Activated CD8-positive, alpha-beta memory T cell treated with anti-CD3 and anti-CD28 coated beads, Interleukin-2, amount 50 U/mL, for 24 hours (primary cell): ENCODE data around the gene CEP104.

Experiments
- DNase-seq: peaks from one replicate; pipeline ENCODE4 v3.0.0-alpha.2; 2020; ENCODE audit errors: extremely low read depth

The CEP104 gene

DNA sequence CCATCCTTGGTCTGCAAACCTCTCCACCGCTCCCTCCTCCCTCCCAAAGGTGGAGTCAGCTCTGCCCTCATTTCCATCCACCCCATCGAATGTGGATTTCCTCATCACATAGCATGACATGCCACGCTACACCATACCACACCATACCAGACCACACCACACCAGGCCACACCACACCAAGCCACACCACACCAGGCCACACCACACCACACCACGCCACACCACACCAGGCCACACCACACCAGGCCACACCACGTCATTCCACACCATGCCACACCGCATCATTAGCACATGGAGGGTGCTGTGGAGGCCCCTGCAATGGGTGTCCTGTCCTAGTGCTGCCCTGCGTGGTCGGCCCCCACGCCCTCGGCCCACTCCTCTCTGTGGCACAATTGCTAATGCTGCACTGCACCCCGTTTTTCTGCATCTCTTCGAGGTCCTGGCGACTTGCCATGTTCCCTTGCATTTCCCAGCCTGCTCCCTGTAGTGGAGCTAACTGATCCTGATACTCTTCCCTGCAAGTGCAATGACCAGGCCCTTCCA is 11.5 kb upstream of the CEP104 start:
- no peak for DNase-seq

DNA sequence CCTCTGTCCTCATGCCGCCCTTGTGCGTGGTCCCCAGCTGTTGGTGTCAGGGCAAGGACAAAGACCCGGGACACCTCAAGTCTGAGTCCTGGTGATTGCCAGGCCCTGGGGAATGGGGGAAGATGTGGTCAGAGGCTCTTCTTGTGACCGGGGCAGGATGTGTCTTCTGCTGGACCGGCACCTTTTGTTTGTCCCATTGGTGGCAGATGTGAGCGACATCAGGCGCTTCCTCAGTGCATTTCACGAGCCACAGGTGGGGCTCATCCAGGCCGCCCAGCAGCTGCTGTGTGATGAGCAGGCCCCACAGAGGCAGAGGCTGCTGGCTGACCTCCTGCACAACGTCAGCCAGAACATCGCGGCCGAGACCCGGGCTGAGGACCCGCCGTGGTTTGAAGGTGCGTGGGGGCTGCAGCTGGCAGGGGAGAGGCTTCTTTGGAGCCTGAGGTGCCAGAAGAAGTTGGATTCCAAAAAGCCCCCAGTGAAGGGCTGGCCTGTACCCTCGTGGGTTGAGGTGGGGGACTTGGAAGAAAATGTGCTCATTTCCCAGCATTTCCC is 8.7 kb upstream of the CEP104 start:
- no peak for DNase-seq

DNA sequence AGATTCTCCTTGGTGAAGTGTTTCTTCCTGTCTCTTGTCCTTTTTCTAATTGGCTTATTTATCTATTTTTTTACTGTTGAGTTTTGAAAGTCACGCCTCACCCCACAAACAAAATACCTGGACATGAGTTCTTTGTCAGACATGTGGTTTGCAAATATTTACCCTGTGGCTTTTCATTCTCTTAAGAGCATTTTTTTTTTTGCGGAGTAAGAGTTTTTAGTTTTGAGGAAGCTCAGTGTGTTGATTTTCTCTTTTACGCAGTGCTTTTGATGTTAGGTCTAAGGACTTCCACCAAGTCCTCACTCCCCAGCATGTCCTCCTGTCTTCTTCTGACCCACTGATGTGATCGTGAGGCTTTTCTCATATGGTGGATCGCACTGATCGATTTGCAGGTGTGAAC is 7.9 kb upstream of the CEP104 start:
- no peak for DNase-seq

DNA sequence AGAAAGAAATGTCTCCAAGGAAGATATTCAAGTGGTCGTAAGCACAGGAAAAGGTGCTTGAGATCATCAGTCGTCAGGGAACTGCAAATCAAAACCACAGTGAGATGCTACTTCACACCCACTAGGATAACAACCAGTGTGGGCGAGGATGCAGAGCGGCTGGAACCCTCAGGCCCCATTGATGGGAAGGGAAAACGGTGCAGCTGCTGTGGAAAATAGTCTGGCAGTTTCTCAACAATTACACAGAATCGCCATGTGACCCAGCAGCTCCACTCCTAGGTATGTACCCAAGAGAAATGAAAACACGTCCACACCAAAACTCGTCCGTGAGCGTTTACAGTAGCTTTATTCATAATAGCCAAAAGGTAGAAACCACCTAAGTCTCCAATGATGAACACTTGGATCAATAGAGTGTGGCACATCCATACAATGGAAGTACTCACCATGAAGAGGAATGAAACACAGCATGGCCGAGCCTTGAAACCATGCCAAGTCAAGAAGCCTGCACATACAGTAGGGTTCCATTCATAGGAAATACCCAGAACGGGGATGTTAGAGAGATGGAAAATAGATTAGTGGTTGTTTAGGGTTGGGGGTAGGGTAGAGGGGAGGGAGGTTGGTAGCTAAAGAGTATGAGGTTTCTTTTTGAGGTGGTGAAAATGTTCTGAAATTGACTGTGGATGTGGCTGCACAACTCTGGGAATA is 6.4 kb upstream of the CEP104 start:
- DNase-seq = no peak

- no peak for DNase-seq
These were observed 1.4 kb upstream of the CEP104 start for GRCh38 chr1:3858231-3858981.

- DNase-seq = no peak
These were observed 749 bp upstream of the CEP104 start for GRCh38 chr1:3857791-3858129.

DNA sequence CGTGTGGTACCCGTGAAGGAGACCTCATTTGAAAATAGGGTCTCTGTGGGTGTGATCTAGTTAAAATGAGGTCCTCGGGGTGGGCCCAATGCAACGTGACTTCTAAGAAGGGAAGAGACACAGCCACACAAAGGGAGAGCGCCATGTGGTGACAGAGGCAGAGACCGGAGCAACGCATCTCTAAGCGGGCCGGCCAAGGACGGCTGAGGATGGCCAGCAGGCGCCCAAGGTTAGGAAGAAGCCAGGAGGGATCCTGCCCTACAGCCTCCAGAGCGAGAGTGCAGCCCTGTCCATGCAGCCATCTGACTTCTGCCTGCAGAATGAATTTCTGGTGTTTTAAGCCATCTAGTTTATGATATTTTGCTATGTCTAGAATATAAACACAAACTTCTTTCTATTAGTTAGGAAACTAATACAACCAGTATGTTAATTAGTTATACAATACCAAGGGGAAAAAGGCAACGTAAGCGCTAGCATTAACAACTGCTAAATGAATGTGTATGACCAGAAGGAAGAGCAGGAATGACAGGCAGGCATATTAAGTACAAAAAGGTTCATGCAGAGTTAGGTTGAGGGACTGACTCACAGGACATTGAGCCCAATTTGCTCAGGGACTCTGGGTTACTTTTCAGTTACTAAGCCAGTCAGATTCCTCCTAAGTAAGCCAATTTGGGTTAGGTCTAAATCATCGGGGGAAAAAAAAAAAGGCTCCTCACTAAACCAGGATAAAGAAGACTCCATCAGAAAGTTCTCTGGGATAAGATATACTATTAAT is 4.1 kb downstream of the CEP104 start:
- no peak for DNase-seq

DNA sequence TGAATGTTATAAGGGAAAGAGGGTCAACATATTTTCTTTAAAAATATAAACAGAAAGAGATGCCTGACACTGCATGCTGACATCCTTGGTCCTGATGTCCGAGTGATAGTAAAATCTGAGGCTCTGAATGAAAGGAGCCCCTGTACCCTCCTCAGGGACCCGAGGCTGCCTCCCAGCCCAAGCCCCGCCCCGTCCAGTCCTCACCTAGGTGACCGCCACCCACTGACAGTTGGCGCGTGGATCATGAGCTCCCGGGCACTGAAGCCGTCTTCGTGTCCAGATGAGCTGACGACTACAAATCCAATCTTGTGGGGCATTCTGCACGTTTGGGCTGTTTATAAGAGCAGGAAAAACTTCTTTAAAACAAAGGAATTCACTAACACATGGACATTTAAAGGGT is 4.9 kb downstream of the CEP104 start:
- DNase-seq = no peak

- no peak for DNase-seq
These were observed 5.7 kb downstream of the CEP104 start for GRCh38 chr1:3851292-3851691.

GRCh38 chr1:3850857-3851256 is 6.2 kb downstream of the CEP104 start:
- no peak for DNase-seq

DNA sequence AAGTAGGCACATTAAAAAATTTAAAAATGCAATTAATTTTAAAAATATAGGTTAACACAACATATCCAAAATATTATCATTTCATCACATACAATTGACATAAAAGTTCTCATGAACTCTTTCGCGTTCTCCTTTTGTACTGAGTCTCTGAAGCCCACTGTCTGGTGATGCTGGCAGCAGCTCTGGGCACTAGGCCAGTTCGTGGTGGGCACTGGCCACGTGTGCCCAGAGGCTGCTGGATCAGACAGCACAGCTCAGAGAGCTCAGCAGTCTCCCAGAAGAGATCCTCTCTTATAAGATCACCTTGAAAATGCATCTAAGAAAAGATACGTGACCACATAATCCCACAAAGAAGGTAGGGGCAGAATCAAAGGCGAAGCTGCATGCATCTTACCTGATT is 9.9 kb downstream of the CEP104 start:
- DNase-seq = no peak

DNA sequence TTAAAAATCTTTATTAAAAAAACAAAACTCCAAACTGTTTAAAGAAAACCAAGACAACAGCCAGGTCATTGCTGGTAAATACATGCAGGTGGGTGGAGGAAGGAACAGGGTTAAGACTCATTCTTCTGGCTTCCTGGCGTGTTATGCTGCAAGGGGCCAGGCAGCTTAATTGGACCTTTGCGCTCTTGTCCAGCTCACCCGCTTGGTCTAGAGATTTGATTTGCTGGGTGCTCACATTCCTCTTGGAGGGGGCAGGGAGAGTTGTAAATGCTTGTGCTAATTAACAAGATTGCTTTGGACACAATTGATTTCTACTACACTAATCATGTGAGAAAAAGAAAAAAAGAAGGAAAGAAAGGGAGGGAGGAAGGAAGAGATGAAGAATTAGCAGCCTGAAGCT is 10.5 kb downstream of the CEP104 start:
- DNase-seq = no peak

DNA sequence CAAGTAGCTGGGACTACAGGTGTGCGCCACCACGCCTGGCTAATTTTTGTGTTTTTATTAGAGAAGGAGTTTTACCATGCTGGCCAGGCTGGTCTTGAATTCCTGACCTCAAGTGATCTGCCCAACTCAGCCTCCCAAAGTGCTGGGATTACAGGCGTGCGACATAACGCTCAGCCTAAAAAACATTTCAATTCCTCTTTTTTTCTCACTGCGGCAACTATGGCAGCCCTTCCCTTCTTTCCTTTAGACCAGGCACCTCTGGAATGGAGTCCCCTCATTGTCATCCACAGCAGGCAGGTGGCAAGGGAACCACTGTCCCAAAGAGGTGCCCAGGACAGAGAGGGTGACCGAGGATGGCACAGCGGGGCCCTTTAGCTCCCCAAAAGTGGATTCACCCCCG is 14.1 kb downstream of the CEP104 start:
- DNase-seq = no peak

DNA sequence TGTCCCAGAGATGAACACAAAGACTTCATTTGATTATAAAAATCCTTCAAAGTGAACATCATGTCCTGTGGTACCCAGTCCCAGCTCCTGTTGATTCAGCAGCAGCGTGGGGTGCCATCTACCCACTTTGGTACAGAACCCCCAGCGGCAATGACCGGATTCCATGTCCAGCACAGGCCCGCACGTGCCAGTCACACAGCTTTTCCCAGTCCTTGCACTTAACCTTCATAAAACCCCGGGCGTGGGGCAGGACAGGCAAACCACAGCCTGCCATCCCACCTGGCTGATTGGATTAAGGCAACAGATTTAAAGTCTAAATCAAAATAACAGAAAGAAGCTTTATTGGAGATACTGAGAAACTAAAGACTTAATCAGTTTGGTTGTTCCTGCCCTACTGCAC is 15.5 kb downstream of the CEP104 start:
- DNase-seq = no peak

DNA sequence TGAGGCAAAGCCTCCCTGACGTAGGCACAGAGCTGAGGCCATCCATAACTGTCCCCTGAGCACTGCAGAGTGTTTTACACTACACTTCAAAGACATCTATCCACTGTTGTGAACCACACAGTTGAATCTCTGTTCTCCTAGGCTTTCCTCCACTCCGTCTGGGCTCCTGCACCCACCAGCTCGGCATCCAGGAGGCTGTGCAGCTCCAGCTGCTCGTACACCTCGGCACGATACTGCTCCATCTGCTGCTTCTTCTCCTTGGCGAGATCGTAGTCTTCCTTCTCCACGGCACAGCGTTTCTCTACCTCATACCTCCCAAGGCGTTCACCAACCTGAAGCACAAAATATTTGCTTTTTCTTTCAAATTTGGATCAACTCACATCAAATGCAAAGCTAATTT is 18.2 kb downstream of the CEP104 start:
- no peak for DNase-seq

- DNase-seq = no peak
These were observed 19.3 kb downstream of the CEP104 start for GRCh38 chr1:3837685-3838084.

DNA sequence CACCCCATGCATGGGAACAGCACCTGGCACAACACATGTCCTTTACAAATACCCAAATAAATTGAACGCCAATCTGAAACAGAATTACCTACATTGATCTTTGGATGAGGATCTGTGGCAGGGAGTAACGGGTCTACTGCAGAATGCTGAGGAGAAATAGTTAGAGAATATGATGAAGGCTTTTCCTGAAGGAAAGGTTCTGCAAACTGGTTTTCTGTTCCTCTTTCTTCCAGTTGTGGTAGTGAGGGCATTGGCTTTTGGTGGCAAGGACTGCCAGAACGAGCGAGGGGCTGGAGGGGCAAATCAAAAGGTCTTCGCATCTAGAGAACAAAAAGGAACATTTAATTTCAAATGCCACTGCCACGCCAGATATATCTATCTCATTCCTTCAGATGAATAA is 19.8 kb downstream of the CEP104 start:
- DNase-seq = no peak

DNA sequence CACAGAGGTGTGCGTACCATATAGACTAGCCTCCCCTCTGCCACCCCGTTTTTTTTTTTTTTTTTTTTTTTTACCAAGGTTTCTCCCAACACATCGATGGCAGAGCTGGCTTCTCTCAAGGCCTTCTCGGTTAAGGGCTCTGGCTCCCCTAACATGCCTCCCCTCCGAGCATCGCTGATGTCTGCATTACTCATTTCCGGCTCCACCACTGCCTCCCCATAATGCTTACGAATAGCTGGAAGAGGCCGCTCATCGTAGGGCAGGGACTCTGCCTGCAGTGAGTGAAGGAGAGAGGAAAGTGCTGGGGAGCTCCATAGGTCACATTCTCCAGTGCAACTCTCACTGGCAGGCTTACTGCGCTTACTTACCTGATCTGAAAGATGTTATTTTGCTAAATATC is 20.6 kb downstream of the CEP104 start:
- no peak for DNase-seq

DNA sequence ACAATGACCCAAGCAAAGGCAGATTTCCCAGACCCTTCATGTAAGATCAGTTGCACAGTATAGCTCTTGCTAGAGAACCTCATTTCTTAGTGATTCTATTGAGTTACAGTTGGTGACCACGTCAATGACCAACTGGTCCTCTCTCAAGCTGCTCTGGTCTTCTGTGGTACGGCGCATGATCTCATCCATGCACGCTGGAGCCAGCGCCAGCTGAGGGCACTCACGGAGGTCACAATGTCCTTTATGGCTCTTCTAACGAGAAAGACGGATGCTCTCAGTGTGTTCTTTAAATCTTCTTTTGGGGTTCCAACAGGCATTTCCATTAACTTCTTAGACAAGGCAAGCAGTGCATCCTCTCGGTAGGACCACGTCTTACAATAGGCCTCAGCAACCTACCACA is 22.3 kb downstream of the CEP104 start:
- DNase-seq = no peak

DNA sequence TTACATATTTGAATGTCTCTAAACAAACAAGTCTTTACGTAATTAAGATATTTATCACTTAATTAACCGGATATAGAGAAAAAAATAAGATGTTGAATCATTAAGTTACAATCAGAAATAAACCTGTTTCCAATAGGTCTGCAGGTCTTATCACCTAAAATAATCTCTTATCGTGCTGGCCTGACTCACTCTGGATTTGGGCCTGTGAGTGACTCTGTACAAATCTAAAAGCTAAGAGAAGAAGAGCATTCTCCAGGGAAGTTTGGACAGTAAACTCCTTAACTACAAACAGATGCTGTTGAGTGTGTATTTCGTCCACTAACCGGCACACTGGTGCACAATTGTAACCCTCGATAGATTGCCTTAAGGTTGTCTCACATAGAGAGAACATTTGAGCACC is 25.3 kb downstream of the CEP104 start:
- no peak for DNase-seq

DNA sequence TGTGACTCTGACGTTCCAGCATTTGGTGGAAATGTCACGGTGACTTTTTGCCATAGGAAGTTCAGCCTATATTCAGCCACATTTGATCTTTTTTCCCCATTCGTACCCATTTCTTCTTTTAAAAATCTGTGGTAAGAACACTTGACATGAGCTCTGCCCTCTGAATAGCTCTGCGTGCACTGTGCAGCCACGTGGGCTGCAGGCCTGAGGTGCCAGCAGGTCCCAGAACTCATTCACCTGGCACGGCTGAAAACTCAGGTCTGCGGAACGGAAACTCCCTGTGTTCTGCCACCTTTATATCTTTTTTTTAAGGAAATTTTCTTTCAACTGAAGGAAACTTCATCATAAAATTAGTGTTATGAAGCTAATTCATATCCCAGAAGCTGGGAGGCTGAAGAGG is 28.6 kb downstream of the CEP104 start:
- DNase-seq = no peak

- no peak for DNase-seq
These were observed 29.2 kb downstream of the CEP104 start for GRCh38 chr1:3827813-3828307.
